K562 (cell line): ENCODE results near the gene GMDS. TPM values are rescaled to one million over a fixed set of nuclear protein-coding genes. Genes with fewer than 3 reads are reported as not detected.

Experiments used
- SREBF2 ChIP-seq: sonication (generic); formaldehyde crosslinking; IDR thresholded peaks from 2 replicates; pipeline ENCODE4 v1.4.0; 2020; ENCODE audit warnings: mild to moderate bottlenecking, missing genetic modification reagents
- ZNF253 ChIP-seq: fragments of 250-450 bp; sonication (Bioruptor Pico); conservative IDR thresholded peaks from 2 replicates; pipeline ENCODE4 v1.6.1; 2021; ENCODE audit warnings: mild to moderate bottlenecking
- polyA plus RNA-seq, 8 experiments: library from polyadenylated mRNA; depleted of rRNA in 4 of 8; stranded (reverse) in 5 of 8; unstranded in 3 of 8; fragments of >200 nt; fragmentation: Nextera tagmentation in 2 of 8; fragmentation: Illumina TruSeq in 1 of 8; extraction: Ambion mirVana in 2 of 8; extraction: Trizol in 1 of 8; gene quantifications; 2 replicates each; pipeline versions ENCODE4 v1.2.1 to v1.2.3, GENCODE V29; 2011 to 2014; ENCODE audit warnings: inconsistent platforms in 1 of 8, missing spikeins in 1 of 8
- total RNA-seq, 7 experiments: library from RNA; depleted of rRNA in 6 of 7; stranded (reverse); fragments of >200 nt in 6 of 7; fragmentation: Illumina TruSeq in 2 of 7; extraction: Trizol in 2 of 7; gene quantifications; 2 replicates each; pipeline versions ENCODE4 v1.2.1 to v1.2.3, GENCODE V29; 2011 to 2021; ENCODE audit warnings: low replicate concordance in 1 of 7
- TF ChIP-seq, protein P1 (sequence below), 2 experiments: fragments of 450-650 bp; IDR thresholded peaks; 2 replicates each; pipeline ENCODE4 v1.6.1; 2016; ENCODE audit warnings: mild to moderate bottlenecking in 2 of 2, borderline replicate concordance in 1 of 2, low read depth in 1 of 2, moderate library complexity in 1 of 2
- TF ChIP-seq, protein P2 (sequence below): fragments of 250-450 bp; sonication (Bioruptor Pico); IDR thresholded peaks from 2 replicates; pipeline ENCODE4 v1.4.0; 2020

GMDS gene
- total and polyA plus RNA-seq, 9 of the 15 experiments (the other 6 are each of a cell fraction or from before 2014, with no cell fraction given) = 0.48 to 31.8 (median 13.4) TPM

DNA sequence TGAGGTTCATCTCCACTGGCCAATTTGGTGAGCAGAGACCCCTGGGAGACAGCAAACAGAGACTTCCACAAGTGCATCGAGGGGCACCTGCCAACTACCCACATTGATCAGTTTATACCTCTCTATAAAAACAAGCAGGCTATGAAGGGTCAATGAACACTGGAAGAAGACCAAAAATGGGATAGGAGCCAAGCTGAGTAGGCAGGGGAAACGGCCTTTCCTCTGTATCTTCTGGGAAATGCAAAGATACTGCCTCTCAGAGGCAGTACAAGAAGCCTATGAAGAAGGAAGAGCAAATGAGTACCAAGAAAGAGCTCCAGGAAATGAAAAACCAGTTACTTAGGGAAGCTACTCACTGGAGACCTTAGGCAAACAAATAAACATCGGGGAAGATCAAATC is 247.7 kb downstream of the GMDS start (continued):
- TF ChIP-seq, protein P1, sequence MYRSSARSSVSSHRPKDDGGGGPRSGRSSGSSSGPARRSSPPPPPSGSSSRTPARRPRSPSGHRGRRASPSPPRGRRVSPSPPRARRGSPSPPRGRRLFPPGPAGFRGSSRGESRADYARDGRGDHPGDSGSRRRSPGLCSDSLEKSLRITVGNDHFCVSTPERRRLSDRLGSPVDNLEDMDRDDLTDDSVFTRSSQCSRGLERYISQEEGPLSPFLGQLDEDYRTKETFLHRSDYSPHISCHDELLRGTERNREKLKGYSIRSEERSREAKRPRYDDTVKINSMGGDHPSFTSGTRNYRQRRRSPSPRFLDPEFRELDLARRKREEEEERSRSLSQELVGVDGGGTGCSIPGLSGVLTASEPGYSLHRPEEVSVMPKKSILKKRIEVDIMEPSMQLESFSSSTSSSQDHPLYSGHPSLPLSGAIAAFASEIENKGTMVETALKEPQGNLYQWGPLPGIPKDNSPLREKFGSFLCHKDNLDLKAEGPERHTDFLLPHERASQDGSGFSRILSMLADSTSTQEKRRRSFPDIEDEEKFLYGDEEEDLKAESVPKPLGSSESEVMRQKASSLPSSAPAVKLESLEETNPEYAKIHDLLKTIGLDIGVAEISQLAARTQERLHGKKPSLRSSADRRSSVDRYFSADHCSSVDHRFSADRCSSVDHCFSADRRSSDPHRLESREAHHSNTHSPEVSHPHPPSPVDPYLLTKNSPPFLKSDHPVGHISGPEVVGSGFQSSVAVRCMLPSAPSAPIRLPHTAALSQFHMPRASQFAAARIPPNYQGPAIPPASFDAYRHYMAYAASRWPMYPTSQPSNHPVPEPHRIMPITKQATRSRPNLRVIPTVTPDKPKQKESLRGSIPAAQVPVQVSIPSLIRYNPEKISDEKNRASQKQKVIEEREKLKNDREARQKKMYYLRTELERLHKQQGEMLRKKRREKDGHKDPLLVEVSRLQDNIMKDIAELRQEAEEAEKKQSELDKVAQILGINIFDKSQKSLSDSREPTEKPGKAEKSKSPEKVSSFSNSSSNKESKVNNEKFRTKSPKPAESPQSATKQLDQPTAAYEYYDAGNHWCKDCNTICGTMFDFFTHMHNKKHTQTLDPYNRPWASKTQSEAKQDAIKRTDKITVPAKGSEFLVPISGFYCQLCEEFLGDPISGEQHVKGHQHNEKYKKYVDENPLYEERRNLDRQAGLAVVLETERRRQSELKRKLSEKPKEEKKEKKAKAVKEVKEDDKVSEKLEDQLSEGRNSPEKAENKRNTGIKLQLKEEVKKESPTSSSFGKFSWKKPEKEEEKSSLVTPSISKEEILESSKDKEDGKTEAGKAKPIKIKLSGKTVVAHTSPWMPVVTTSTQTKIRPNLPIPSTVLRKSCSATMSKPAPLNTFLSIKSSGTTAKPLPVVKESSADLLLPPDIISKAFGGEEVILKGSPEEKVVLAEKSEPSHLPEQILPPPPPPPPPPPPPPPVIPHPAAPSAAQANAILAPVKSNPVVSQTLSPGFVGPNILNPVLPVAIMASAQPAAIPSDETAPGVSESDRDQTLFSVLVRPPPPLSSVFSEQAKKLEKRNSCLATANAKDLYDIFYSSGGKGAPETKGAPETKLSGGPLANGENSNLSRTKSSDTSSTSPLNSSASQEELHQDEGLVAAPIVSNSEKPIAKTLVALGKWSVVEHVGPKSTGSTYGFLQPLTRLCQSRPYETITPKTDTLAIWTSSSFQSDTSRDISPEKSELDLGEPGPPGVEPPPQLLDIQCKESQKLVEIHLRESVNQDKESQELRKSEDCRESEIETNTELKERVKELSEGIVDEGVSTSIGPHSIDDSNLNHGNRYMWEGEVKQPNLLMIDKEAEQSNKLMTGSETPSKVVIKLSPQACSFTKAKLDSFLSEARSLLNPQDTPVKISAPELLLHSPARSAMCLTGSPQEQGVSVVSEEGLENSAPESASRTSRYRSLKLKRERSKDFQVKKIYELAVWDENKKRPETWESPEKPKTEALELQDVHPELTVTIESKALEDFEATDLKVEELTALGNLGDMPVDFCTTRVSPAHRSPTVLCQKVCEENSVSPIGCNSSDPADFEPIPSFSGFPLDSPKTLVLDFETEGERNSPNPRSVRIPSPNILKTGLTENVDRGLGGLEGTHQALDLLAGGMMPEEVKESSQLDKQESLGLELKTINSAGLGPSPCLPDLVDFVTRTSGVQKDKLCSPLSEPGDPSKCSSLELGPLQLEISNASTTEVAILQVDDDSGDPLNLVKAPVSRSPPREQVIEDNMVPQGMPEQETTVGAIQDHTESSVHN (IDR thresholded peaks at IDR 0.05; ENCODE audit: borderline replicate concordance in 1 of 2, low read depth in 1 of 2) = no peak
- TF ChIP-seq ZNF253 (CRISPR knock-in tag) = no peak
- TF ChIP-seq SREBF2 (CRISPR knock-in tag) = no peak
- TF ChIP-seq, protein P2, sequence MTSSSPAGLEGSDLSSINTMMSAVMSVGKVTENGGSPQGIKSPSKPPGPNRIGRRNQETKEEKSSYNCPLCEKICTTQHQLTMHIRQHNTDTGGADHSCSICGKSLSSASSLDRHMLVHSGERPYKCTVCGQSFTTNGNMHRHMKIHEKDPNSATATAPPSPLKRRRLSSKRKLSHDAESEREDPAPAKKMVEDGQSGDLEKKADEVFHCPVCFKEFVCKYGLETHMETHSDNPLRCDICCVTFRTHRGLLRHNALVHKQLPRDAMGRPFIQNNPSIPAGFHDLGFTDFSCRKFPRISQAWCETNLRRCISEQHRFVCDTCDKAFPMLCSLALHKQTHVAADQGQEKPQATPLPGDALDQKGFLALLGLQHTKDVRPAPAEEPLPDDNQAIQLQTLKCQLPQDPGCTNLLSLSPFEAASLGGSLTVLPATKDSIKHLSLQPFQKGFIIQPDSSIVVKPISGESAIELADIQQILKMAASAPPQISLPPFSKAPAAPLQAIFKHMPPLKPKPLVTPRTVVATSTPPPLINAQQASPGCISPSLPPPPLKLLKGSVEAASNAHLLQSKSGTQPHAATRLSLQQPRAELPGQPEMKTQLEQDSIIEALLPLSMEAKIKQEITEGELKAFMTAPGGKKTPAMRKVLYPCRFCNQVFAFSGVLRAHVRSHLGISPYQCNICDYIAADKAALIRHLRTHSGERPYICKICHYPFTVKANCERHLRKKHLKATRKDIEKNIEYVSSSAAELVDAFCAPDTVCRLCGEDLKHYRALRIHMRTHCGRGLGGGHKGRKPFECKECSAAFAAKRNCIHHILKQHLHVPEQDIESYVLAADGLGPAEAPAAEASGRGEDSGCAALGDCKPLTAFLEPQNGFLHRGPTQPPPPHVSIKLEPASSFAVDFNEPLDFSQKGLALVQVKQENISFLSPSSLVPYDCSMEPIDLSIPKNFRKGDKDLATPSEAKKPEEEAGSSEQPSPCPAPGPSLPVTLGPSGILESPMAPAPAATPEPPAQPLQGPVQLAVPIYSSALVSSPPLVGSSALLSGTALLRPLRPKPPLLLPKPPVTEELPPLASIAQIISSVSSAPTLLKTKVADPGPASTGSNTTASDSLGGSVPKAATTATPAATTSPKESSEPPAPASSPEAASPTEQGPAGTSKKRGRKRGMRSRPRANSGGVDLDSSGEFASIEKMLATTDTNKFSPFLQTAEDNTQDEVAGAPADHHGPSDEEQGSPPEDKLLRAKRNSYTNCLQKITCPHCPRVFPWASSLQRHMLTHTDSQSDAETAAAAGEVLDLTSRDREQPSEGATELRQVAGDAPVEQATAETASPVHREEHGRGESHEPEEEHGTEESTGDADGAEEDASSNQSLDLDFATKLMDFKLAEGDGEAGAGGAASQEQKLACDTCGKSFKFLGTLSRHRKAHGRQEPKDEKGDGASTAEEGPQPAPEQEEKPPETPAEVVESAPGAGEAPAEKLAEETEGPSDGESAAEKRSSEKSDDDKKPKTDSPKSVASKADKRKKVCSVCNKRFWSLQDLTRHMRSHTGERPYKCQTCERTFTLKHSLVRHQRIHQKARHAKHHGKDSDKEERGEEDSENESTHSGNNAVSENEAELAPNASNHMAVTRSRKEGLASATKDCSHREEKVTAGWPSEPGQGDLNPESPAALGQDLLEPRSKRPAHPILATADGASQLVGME (CRISPR knock-in tag) = no peak
